ENCODE measurements around the gene FBXL17.

The FBXL17 gene

GRCh38 chr5:107858324-107858723 lies 523.6 kb downstream of the FBXL17 start:
- no peak for TF ChIP-seq CTCF (IDR thresholded peaks at IDR 0.05; ENCODE audit: control insufficient read depth, extremely low read depth, insufficient read depth)
- DNase-seq (ENCODE audit: low read depth): no peak
- no peak overlapping the region for H3K4me3 ChIP-seq (ENCODE audit: low read depth, low read length)

GRCh38 chr5:107857785-107858184 lies 524.1 kb downstream of the FBXL17 start:
- DNase-seq (ENCODE audit: low read depth): peak; percentile 70
- no peak for TF ChIP-seq CTCF (IDR thresholded peaks at IDR 0.05; ENCODE audit: control insufficient read depth, extremely low read depth, insufficient read depth)
- H3K4me3 ChIP-seq (ENCODE audit: low read depth, low read length): no peak overlapping the region

GRCh38 chr5:107855171-107855570 lies 526.7 kb downstream of the FBXL17 start:
- peak; percentile 32; the same call in 1 of the 2 replicates for TF ChIP-seq CTCF (IDR thresholded peaks at IDR 0.05; ENCODE audit: control insufficient read depth, extremely low read depth, insufficient read depth)
- DNase-seq (ENCODE audit: low read depth): no peak
- no peak overlapping the region for H3K4me3 ChIP-seq (ENCODE audit: low read depth, low read length)

- DNase-seq (ENCODE audit: low read depth): no peak
- no peak overlapping the region for H3K4me3 ChIP-seq (ENCODE audit: low read depth, low read length)
- TF ChIP-seq CTCF (IDR thresholded peaks at IDR 0.05; ENCODE audit: control insufficient read depth, extremely low read depth, insufficient read depth): no peak
Measured at GRCh38 chr5:107853696-107854095, 528.2 kb downstream of the FBXL17 start.

GRCh38 chr5:107853031-107853430 lies 528.9 kb downstream of the FBXL17 start:
- H3K4me3 ChIP-seq (ENCODE audit: low read depth, low read length): no peak overlapping the region
- no peak for DNase-seq (ENCODE audit: low read depth)

GRCh38 chr5:107849118-107849517 lies 532.8 kb downstream of the FBXL17 start:
- TF ChIP-seq CTCF (IDR thresholded peaks at IDR 0.05; ENCODE audit: control insufficient read depth, extremely low read depth, insufficient read depth): no peak
- H3K4me3 ChIP-seq (ENCODE audit: low read depth, low read length): no peak overlapping the region
- DNase-seq (ENCODE audit: low read depth): no peak

More at GRCh38 chr5:107853031-107853430, 528.9 kb downstream of the FBXL17 start:
- no peak for TF ChIP-seq CTCF (IDR thresholded peaks at IDR 0.05; ENCODE audit: control insufficient read depth, extremely low read depth, insufficient read depth)

GRCh38 chr5:107840592-107840991 lies 541.3 kb downstream of the FBXL17 start:
- DNase-seq (ENCODE audit: low read depth): no peak
- no peak overlapping the region for H3K4me3 ChIP-seq (ENCODE audit: low read depth, low read length)
- no peak for TF ChIP-seq CTCF (IDR thresholded peaks at IDR 0.05; ENCODE audit: control insufficient read depth, extremely low read depth, insufficient read depth)
